ENCODE measurements around the gene RAB28. TPM values are rescaled to one million over a fixed set of nuclear protein-coding genes. Genes with fewer than 3 reads are reported as not detected.

The RAB28 gene
- total RNA-seq, 1 donor from 2014 or later, result 16.2 TPM

- DNase-seq (ENCODE audit: extremely low spot score, unreplicated experiment), result no peak
- Mint-ChIP-seq H3K4me1 (ENCODE audit: unreplicated experiment) (no peaks in the 10 kb centered on the region), H3K27me3 (ENCODE audit: unreplicated experiment) (no peaks in the 10 kb centered on the region), H3K36me3 (ENCODE audit: unreplicated experiment) (peaks cover 6% of the 10 kb centered on the region), H3K27ac (ENCODE audit: unreplicated experiment) (no peak overlapping the region), H3K9me3 (ENCODE audit: unreplicated experiment) (no peaks in the 10 kb centered on the region), H3K4me3 (ENCODE audit: unreplicated experiment) (no peak overlapping the region)
- TF ChIP-seq CTCF (IDR thresholded peaks at IDR 0.05), result no peak
Measured at GRCh38 chr4:13386405-13387107, 97.6 kb downstream of the RAB28 start.

GRCh38 chr4:13384055-13384454 lies 100.1 kb downstream of the RAB28 start:
- H3K9me3 Mint-ChIP-seq (ENCODE audit: unreplicated experiment), result no peaks in the 10 kb centered on the region
- H3K4me3 Mint-ChIP-seq (ENCODE audit: unreplicated experiment), result no peak overlapping the region
- DNase-seq (ENCODE audit: extremely low spot score, unreplicated experiment), result no peak
- TF ChIP-seq CTCF (IDR thresholded peaks at IDR 0.05), result no peak
- H3K27me3 Mint-ChIP-seq (ENCODE audit: unreplicated experiment), result no peaks in the 10 kb centered on the region
- peaks cover 4% of the 10 kb centered on the region for H3K36me3 Mint-ChIP-seq (ENCODE audit: unreplicated experiment)
- H3K4me1 Mint-ChIP-seq (ENCODE audit: unreplicated experiment), result no peaks in the 10 kb centered on the region
- H3K27ac Mint-ChIP-seq (ENCODE audit: unreplicated experiment), result no peak overlapping the region

- no peak for DNase-seq (ENCODE audit: extremely low spot score, unreplicated experiment)
- Mint-ChIP-seq H3K27me3 (ENCODE audit: unreplicated experiment) (no peaks in the 10 kb centered on the region), H3K27ac (ENCODE audit: unreplicated experiment) (no peak overlapping the region), H3K9me3 (ENCODE audit: unreplicated experiment) (no peaks in the 10 kb centered on the region), H3K4me3 (ENCODE audit: unreplicated experiment) (no peak overlapping the region), H3K36me3 (ENCODE audit: unreplicated experiment) (peaks cover 3% of the 10 kb centered on the region), H3K4me1 (ENCODE audit: unreplicated experiment) (no peaks in the 10 kb centered on the region)
- TF ChIP-seq CTCF (IDR thresholded peaks at IDR 0.05), result no peak
Measured at GRCh38 chr4:13378973-13379759, 105.0 kb downstream of the RAB28 start.

- Mint-ChIP-seq H3K9me3 (ENCODE audit: unreplicated experiment) (no peaks in the 10 kb centered on the region), H3K36me3 (ENCODE audit: unreplicated experiment) (peaks cover 15% of the 10 kb centered on the region), H3K27ac (ENCODE audit: unreplicated experiment) (no peak overlapping the region), H3K4me1 (ENCODE audit: unreplicated experiment) (no peaks in the 10 kb centered on the region), H3K27me3 (ENCODE audit: unreplicated experiment) (no peaks in the 10 kb centered on the region), H3K4me3 (ENCODE audit: unreplicated experiment) (no peak overlapping the region)
- no peak for TF ChIP-seq CTCF (IDR thresholded peaks at IDR 0.05)
- DNase-seq (ENCODE audit: extremely low spot score, unreplicated experiment), result no peak
Measured at GRCh38 chr4:13371048-13371447, 113.1 kb downstream of the RAB28 start.

- Mint-ChIP-seq H3K27me3 (ENCODE audit: unreplicated experiment) (no peaks in the 10 kb centered on the region), H3K36me3 (ENCODE audit: unreplicated experiment) (peaks cover 16% of the 10 kb centered on the region), H3K27ac (ENCODE audit: unreplicated experiment) (no peak overlapping the region), H3K4me1 (ENCODE audit: unreplicated experiment) (no peaks in the 10 kb centered on the region), H3K9me3 (ENCODE audit: unreplicated experiment) (no peaks in the 10 kb centered on the region), H3K4me3 (ENCODE audit: unreplicated experiment) (no peak overlapping the region)
- no peak for TF ChIP-seq CTCF (IDR thresholded peaks at IDR 0.05)
- DNase-seq (ENCODE audit: extremely low spot score, unreplicated experiment), result no peak
Measured at GRCh38 chr4:13368217-13368616, 115.9 kb downstream of the RAB28 start.

Data from osteocyte (in vitro differentiated cells).